ENCODE data around the gene SLC23A2.

GRCh38 chr20:4832469-4832868, 168.8 kb downstream of the SLC23A2 start:
- TF ChIP-seq TAF1 (IDR thresholded peaks at IDR 0.05; ENCODE audit: low read depth, low read length) (no peak), POLR2A (IDR thresholded peaks at IDR 0.05; ENCODE audit: low read depth, low read length) (no peak), POLR2AphosphoS5 (IDR thresholded peaks at IDR 0.05; ENCODE audit: low read depth, low read length) (no peak), PAX5 (IDR thresholded peaks at IDR 0.05; ENCODE audit: insufficient read depth, low read length, severe bottlenecking) (no peak)
